OCI-LY1 (cell line): ENCODE results near the gene MAT2A.

Experiments
- EZH2 ChIP-seq: fragments of 200-600 bp; sonication (generic), shearing (Covaris generic); IDR thresholded peaks from 2 replicates; pipeline ENCODE4 v1.8.0; 2017; ENCODE audit warnings: borderline replicate concordance, mixed run types, mild to moderate bottlenecking, antibody characterized with exemption, low read length, moderate library complexity, mixed read lengths
- TF ChIP-seq, protein P1 (sequence below): fragments of 200-600 bp; sonication (generic), shearing (Covaris generic); IDR thresholded peaks from 2 replicates; pipeline ENCODE4 v1.5.1; 2017; ENCODE audit warnings: mild to moderate bottlenecking, antibody characterized with exemption, low read length, moderate library complexity, mixed read lengths

DNA sequence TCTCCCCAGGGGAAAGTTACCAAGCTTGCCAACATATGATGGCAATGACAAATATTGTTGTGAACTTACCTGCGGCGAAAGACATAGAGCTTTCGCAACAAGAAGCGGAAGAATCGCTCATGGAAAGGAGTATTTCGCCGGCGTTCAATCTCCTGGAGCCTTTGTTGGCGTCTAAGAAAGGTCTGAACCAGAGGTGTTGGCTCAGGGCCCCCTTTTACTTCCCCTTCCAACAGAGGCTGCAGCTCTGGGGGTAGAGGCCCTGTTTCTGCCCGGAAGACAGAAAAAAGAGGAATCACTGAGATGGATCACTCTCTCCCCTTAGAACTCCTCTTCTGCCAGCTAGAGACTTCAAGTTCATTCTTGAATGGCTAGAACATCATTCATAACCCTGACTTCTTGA, 11.5 kb downstream of the MAT2A start:
- TF ChIP-seq, protein P1, sequence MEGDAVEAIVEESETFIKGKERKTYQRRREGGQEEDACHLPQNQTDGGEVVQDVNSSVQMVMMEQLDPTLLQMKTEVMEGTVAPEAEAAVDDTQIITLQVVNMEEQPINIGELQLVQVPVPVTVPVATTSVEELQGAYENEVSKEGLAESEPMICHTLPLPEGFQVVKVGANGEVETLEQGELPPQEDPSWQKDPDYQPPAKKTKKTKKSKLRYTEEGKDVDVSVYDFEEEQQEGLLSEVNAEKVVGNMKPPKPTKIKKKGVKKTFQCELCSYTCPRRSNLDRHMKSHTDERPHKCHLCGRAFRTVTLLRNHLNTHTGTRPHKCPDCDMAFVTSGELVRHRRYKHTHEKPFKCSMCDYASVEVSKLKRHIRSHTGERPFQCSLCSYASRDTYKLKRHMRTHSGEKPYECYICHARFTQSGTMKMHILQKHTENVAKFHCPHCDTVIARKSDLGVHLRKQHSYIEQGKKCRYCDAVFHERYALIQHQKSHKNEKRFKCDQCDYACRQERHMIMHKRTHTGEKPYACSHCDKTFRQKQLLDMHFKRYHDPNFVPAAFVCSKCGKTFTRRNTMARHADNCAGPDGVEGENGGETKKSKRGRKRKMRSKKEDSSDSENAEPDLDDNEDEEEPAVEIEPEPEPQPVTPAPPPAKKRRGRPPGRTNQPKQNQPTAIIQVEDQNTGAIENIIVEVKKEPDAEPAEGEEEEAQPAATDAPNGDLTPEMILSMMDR: no peak
- no peak for TF ChIP-seq EZH2
